IMR-90 (cell line): ENCODE data around the gene KRT73. TPM values are rescaled to one million over a fixed set of nuclear protein-coding genes. Genes with fewer than 3 reads are reported as not detected.

ENCODE experiments used
- ATAC-seq: fragments of 200-7000 bp; cut with Tn5 transposase; 2 replicates; pipeline ENCODE4 v1.9.1; 2020; ENCODE audit warnings: low read depth, mild to moderate bottlenecking, moderate library complexity
- BruUV-seq: library from RNA; stranded (reverse); fragments of 400-500 nt; replicated peaks from 2 replicates; lab custom pipeline; 2021; lab: Mats Ljungman, UMichigan
- CTCF ChIA-PET: fragments of 300-600 bp; formaldehyde crosslinking; extraction: SDS; loops from one replicate; lab custom pipeline; 2021; ENCODE audit warnings: antibody characterized with exemption; lab: Yijun Ruan, JAX
- POLR2A ChIA-PET: fragments of 300-600 bp; sonication (Branson Sonifier 250); formaldehyde crosslinking; loops from one replicate; lab custom pipeline; 2022; ENCODE audit warnings: antibody characterized with exemption; ENCODE audit not compliant: unreplicated experiment; lab: Charles Lee
- DNase-seq: peaks from one replicate; pipeline ENCODE4 v3.0.0; 2013
- H2AFZ ChIP-seq: replicated peaks from 2 replicates; pipeline ENCODE3; 2013; ENCODE audit warnings: low read length, mild to moderate bottlenecking; ENCODE audit not compliant: poor library complexity
- H2AK5ac ChIP-seq: 2 replicates; pipeline ENCODE4 v1.6.1; 2013; ENCODE audit warnings: low read depth, low read length, inconsistent platforms
- H2AK9ac ChIP-seq: replicated peaks from 2 replicates; pipeline ENCODE3; 2013; ENCODE audit warnings: mild to moderate bottlenecking, low read depth, low read length, moderate library complexity; ENCODE audit not compliant: poor library complexity
- H2BK120ac ChIP-seq: 2 replicates; pipeline ENCODE4 v1.6.1; 2013; ENCODE audit warnings: low read depth, low read length, inconsistent platforms
- H2BK15ac ChIP-seq: 3 replicates; pipeline ENCODE4 v1.6.1; 2013; ENCODE audit warnings: low read depth, low read length, inconsistent platforms
- H2BK20ac ChIP-seq: 2 replicates; pipeline ENCODE4 v1.6.1; 2013; ENCODE audit warnings: low read depth, mild to moderate bottlenecking, inconsistent platforms, low read length, moderate library complexity
- H2BK5ac ChIP-seq: 2 replicates; pipeline ENCODE4 v1.6.1; 2013; ENCODE audit warnings: mild to moderate bottlenecking, low read depth, low read length, inconsistent platforms; ENCODE audit not compliant: poor library complexity, severe bottlenecking
- H3K14ac ChIP-seq: replicated peaks from 2 replicates; pipeline ENCODE4 v1.6.1; 2013; ENCODE audit warnings: low read depth, low read length, inconsistent platforms
- H3K18ac ChIP-seq: 2 replicates; pipeline ENCODE4 v1.6.1; 2013; ENCODE audit warnings: low read depth, low read length, control low read depth
- H3K23ac ChIP-seq: 2 replicates; pipeline ENCODE4 v1.6.1; 2013; ENCODE audit warnings: low read depth, low read length, inconsistent platforms
- H3K27ac ChIP-seq: 2 replicates; pipeline ENCODE4 v1.5.1; 2013; ENCODE audit warnings: mild to moderate bottlenecking, control low read depth, low read length; ENCODE audit not compliant: insufficient read depth
- H3K27me3 ChIP-seq: 2 replicates; pipeline ENCODE4 v1.6.1; 2013; ENCODE audit warnings: low read length; ENCODE audit not compliant: control insufficient read depth, insufficient read depth
- H3K36me3 ChIP-seq: 2 replicates; pipeline ENCODE4 v1.6.1; 2013; ENCODE audit warnings: low read length, mixed read lengths; ENCODE audit not compliant: control insufficient read depth, insufficient read depth
- H3K4ac ChIP-seq: 2 replicates; pipeline ENCODE4 v1.6.1; 2013; ENCODE audit warnings: low read depth, low read length, inconsistent platforms
- H3K4me1 ChIP-seq: 2 replicates; pipeline ENCODE4 v1.6.1; 2013; ENCODE audit warnings: low read length, mixed read lengths; ENCODE audit not compliant: control insufficient read depth, insufficient read depth
- H3K4me2 ChIP-seq: 2 replicates; pipeline ENCODE4 v1.6.1; 2013; ENCODE audit warnings: low read depth, mild to moderate bottlenecking, control low read depth, low read length, moderate library complexity
- H3K4me3 ChIP-seq: 2 replicates; pipeline ENCODE4 v1.5.1; 2013; ENCODE audit warnings: low read depth, mild to moderate bottlenecking, control low read depth, low read length, moderate library complexity; ENCODE audit not compliant: insufficient read depth
- H3K56ac ChIP-seq: 2 replicates; pipeline ENCODE4 v1.6.1; 2013; ENCODE audit warnings: low read length, inconsistent platforms; ENCODE audit not compliant: insufficient read depth; ENCODE audit errors: extremely low read depth
- H3K79me1 ChIP-seq, 2 experiments: 2 replicates each; pipeline ENCODE4 v1.6.1; 2013; ENCODE audit warnings: low read length in 2 of 2, inconsistent platforms in 1 of 2, low read depth in 1 of 2
- H3K9ac ChIP-seq: 2 replicates; pipeline ENCODE4 v1.6.1; 2013; ENCODE audit warnings: low read depth, low read length, control low read depth
- H3K9me1 ChIP-seq: 2 replicates; pipeline ENCODE4 v1.6.1; 2013; ENCODE audit warnings: low read length, inconsistent platforms; ENCODE audit not compliant: insufficient read depth
- H3K9me3 ChIP-seq: 2 replicates; pipeline ENCODE4 v1.6.1; 2013; ENCODE audit warnings: low read length; ENCODE audit not compliant: control insufficient read depth, insufficient read depth
- H4K20me1 ChIP-seq: 2 replicates; pipeline ENCODE4 v1.6.1; 2013; ENCODE audit warnings: low read length, inconsistent platforms; ENCODE audit not compliant: insufficient read depth
- H4K5ac ChIP-seq: 2 replicates; pipeline ENCODE4 v1.6.1; 2013; ENCODE audit warnings: mild to moderate bottlenecking, low read depth, low read length, control low read depth
- H4K8ac ChIP-seq, 2 experiments: 2 replicates each; pipeline ENCODE4 v1.6.1; 2013; ENCODE audit warnings: low read depth in 2 of 2, low read length in 2 of 2, control low read depth in 1 of 2, inconsistent platforms in 1 of 2
- H4K91ac ChIP-seq: 2 replicates; pipeline ENCODE4 v1.6.1; 2013; ENCODE audit warnings: low read depth, low read length, inconsistent platforms; ENCODE audit not compliant: insufficient read depth
- CTCF ChIP-seq: conservative IDR thresholded peaks from 2 replicates; pipeline ENCODE4 v1.5.1; 2012; ENCODE audit warnings: mild to moderate bottlenecking, low read depth, low read length, improper control_type of control experiment
- POLR2A ChIP-seq: IDR thresholded peaks from 2 replicates; pipeline ENCODE4 v1.6.1; 2012; ENCODE audit warnings: mild to moderate bottlenecking, low read depth, low read length
- RAD21 ChIP-seq: IDR thresholded peaks from 2 replicates; pipeline ENCODE4 v1.6.1; 2012; ENCODE audit warnings: low read length, improper control_type of control experiment
- SMC3 ChIP-seq: fragments of 150-350 bp; IDR thresholded peaks from 2 replicates; pipeline ENCODE4 v1.6.1; 2016; ENCODE audit warnings: low read depth, mild to moderate bottlenecking, antibody characterized with exemption, low read length, moderate library complexity
- WGBS, 2 experiments: methylation state at CpG; one replicate each; pipeline versions ENCODE4 v1.1.5 to v1.1.7; 2013; ENCODE audit warnings: missing lambda C conversion rate in 2 of 2; ENCODE audit not compliant: insufficient read length in 1 of 2; ENCODE audit errors: extremely low coverage in 2 of 2; 5-methylcytosine and 5-hydroxymethylcytosine counted together
- dilution Hi-C: fragments of 300-500 bp; cut with HindIII; formaldehyde crosslinking; loops from one replicate; pipeline ENCODE4 v1.14.3; 2018; ENCODE audit warnings: low sequenced_read_pairs; ENCODE audit not compliant: unreplicated experiment
- in situ Hi-C: fragments of 300-500 bp; cut with MboI; formaldehyde crosslinking; loops from 3 replicates; pipeline ENCODE4 v1.14.3; 2019; ENCODE audit warnings: low sequenced_read_pairs, inconsistent platforms, mixed read lengths
- intact Hi-C: fragments of 100-400 bp; cut with micrococcal nuclease; formaldehyde crosslinking; loops from 2 replicates; pipeline ENCODE4 v1.10.0; 2022
- polyA plus RNA-seq, 3 experiments: library from polyadenylated mRNA; depleted of rRNA; stranded (reverse); fragments of >200 nt; gene quantifications; 2 replicates each; pipeline ENCODE4 v1.2.3, GENCODE V29; 2012; ENCODE audit warnings: low replicate concordance in 1 of 3
- total RNA-seq: library from RNA; depleted of rRNA; stranded (reverse); fragments of >200 nt; gene quantifications from 2 replicates; pipeline ENCODE4 v1.2.3, GENCODE V29; 2012

The KRT73 gene
- total and polyA plus RNA-seq, 2 of the 4 experiments (the other 2 are of a cell fraction), result not detected

- Histone ChIP-seq H2BK15ac (no peak overlapping the region), H4K20me1 (no peaks in the 10 kb centered on the region), H2AK9ac (no peak overlapping the region), H3K9ac (no peak overlapping the region), H2BK5ac (no peak overlapping the region), H4K91ac (no peak overlapping the region), H4K5ac (no peak overlapping the region), H4K8ac (no peak overlapping the region), H2AFZ (no peak overlapping the region), H2AK5ac (no peak overlapping the region), H3K4me1 (no peaks in the 10 kb centered on the region), H3K9me1 (no peaks in the 10 kb centered on the region), H3K23ac (no peak overlapping the region), H3K4me3 (no peak overlapping the region), H2BK120ac (no peak overlapping the region), H2BK20ac (no peak overlapping the region), H3K27ac (no peak overlapping the region), H3K56ac (no peak overlapping the region), H3K4me2 (no peak overlapping the region), H3K14ac (no peak overlapping the region), H3K36me3 (no peaks in the 10 kb centered on the region), H3K9me3 (no peaks in the 10 kb centered on the region), H3K4ac (no peak overlapping the region), H3K27me3 (peaks cover 13% of the 10 kb centered on the region), H3K79me1 (no peaks in the 10 kb centered on the region), H3K18ac (no peak overlapping the region)
- BruUV-seq, result no TSS peak
- ChIA-PET CTCF (interaction anchor here (0.7 kb wide), 1 partner anchor 13 kb away, joined by 4 read pairs; no protein-coding TSS in a partner anchor), POLR2A (no interaction called here)
- in situ Hi-C loops (loop anchor here (5.0 kb wide), 1 partner anchor 50 kb away; no protein-coding TSS in a partner anchor), intact Hi-C loops (no loop called here), dilution Hi-C loops (no loop called here)
- 60% methylated on average over 2 of the region's 9 CpGs; no CpG with 5 or more reads in 1 of the 2 experiments for WGBS, 2 experiments
- no peak for ATAC-seq
- no peak for DNase-seq
- 0 out of 2 replicates have a peak, but pooled peaks have one; percentile 2 for TF ChIP-seq SMC3
- TF ChIP-seq RAD21, result peak; percentile 23; the same call in 1 of the 2 replicates
- no peak for TF ChIP-seq POLR2A
- TF ChIP-seq CTCF, result peak; percentile 17; the same call in 1 of the 2 replicates
Measured at GRCh38 chr12:52667509-52667908, 49.1 kb upstream of the KRT73 start.
